NCI-H2081 (cell line): ENCODE data around the gene FAM25A.

Experiments used
- DNase-seq, 2 experiments: peaks; one replicate each; lab custom pipeline; 2025; lab: John Stamatoyannopoulos, UW

Gene FAM25A

DNA sequence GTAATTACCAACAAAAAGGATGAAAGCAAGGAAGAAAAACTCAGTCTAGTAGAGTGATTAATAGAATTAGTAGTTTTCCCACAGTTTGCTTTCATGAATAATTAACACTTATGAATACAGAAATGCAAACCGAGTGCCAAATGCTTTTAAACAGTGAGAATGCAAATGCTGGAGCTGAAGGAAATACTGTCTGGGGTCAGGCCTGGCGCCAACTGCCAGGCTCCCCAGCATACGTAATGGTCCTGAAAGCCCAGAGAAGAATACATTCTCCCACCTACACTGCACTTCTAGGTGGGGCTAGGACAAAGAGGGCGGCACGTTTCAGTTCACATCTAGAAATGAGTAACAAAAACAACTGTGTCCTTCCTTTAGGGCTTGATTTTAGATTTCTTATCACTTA, 44.6 kb downstream of the FAM25A start:
- DNase-seq, result no peak

- no peak for DNase-seq
Measured at GRCh38 chr10:87066178-87066577, 46.1 kb downstream of the FAM25A start.

- DNase-seq, result no peak
Measured at GRCh38 chr10:87066865-87067264, 46.8 kb downstream of the FAM25A start.

GRCh38 chr10:87068281-87068680, 48.2 kb downstream of the FAM25A start:
- DNase-seq, result no peak

- no peak for DNase-seq
Measured at GRCh38 chr10:87072449-87072848, 52.4 kb downstream of the FAM25A start.
